ENCODE data around the gene WWOX.

- TF ChIP-seq, protein P1, sequence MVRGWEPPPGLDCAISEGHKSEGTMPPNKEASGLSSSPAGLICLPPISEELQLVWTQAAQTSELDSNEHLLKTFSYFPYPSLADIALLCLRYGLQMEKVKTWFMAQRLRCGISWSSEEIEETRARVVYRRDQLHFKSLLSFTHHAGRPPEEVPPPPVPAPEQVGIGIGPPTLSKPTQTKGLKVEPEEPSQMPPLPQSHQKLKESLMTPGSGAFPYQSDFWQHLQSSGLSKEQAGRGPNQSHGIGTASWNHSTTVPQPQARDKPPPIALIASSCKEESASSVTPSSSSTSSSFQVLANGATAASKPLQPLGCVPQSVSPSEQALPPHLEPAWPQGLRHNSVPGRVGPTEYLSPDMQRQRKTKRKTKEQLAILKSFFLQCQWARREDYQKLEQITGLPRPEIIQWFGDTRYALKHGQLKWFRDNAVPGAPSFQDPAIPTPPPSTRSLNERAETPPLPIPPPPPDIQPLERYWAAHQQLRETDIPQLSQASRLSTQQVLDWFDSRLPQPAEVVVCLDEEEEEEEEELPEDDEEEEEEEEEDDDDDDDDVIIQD (CRISPR knock-in tag; IDR thresholded peaks at IDR 0.05; ENCODE audit: low read depth), result no peak
- TF ChIP-seq TAF1 (CRISPR knock-in tag; IDR thresholded peaks at IDR 0.05) (no peak), POGZ (CRISPR knock-in tag; IDR thresholded peaks at IDR 0.05) (no peak), RAD21 (CRISPR knock-in tag; IDR thresholded peaks at IDR 0.05) (no peak), CTCF (CRISPR knock-in tag; IDR thresholded peaks at IDR 0.05) (no peak), CBFB (CRISPR knock-in tag; IDR thresholded peaks at IDR 0.05) (no peak), HNRNPUL1 (IDR thresholded peaks at IDR 0.05; ENCODE audit: low read depth, low read length) (no peak), RFXANK (CRISPR knock-in tag; IDR thresholded peaks at IDR 0.05) (no peak)
- TF ChIP-seq, protein P2, sequence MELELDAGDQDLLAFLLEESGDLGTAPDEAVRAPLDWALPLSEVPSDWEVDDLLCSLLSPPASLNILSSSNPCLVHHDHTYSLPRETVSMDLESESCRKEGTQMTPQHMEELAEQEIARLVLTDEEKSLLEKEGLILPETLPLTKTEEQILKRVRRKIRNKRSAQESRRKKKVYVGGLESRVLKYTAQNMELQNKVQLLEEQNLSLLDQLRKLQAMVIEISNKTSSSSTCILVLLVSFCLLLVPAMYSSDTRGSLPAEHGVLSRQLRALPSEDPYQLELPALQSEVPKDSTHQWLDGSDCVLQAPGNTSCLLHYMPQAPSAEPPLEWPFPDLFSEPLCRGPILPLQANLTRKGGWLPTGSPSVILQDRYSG (CRISPR knock-in tag; IDR thresholded peaks at IDR 0.05), result no peak
- TF ChIP-seq, protein P3, sequence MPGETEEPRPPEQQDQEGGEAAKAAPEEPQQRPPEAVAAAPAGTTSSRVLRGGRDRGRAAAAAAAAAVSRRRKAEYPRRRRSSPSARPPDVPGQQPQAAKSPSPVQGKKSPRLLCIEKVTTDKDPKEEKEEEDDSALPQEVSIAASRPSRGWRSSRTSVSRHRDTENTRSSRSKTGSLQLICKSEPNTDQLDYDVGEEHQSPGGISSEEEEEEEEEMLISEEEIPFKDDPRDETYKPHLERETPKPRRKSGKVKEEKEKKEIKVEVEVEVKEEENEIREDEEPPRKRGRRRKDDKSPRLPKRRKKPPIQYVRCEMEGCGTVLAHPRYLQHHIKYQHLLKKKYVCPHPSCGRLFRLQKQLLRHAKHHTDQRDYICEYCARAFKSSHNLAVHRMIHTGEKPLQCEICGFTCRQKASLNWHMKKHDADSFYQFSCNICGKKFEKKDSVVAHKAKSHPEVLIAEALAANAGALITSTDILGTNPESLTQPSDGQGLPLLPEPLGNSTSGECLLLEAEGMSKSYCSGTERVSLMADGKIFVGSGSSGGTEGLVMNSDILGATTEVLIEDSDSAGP (CRISPR knock-in tag; IDR thresholded peaks at IDR 0.05; ENCODE audit: borderline replicate concordance), result no peak
Measured at GRCh38 chr16:78718141-78718540, 618.7 kb downstream of the WWOX start.
